ENCODE results near the gene TSPAN13. TPM values are rescaled to one million over a fixed set of nuclear protein-coding genes. Genes with fewer than 3 reads are reported as not detected.
A peak's percentile ranks its signal among the peaks of the same experiment; 100 is the strongest.

Gene TSPAN13
- total RNA-seq, 1 donor = 10.8 TPM

GRCh38 chr7:16803125-16803524, 49.6 kb downstream of the TSPAN13 start:
- TF ChIP-seq CTCF (IDR thresholded peaks at IDR 0.05; ENCODE audit: insufficient read depth, low read depth, low read length) = no peak
- H3K4me3 ChIP-seq (ENCODE audit: low read depth, low read length) = no peak overlapping the region

GRCh38 chr7:16803881-16804673, 50.5 kb downstream of the TSPAN13 start:
- no peak overlapping the region for H3K4me3 ChIP-seq (ENCODE audit: low read depth, low read length)
- TF ChIP-seq CTCF (IDR thresholded peaks at IDR 0.05; ENCODE audit: insufficient read depth, low read depth, low read length) = no peak
- peak; percentile 27 for DNase-seq (ENCODE audit: low read depth)

More at GRCh38 chr7:16803125-16803524, 49.6 kb downstream of the TSPAN13 start:
- DNase-seq (ENCODE audit: low read depth) = no peak

- no peak for DNase-seq (ENCODE audit: low read depth)
- TF ChIP-seq CTCF (IDR thresholded peaks at IDR 0.05; ENCODE audit: insufficient read depth, low read depth, low read length) = no peak
- no peak within 1 kb of the TSS for H3K4me3 ChIP-seq (ENCODE audit: low read depth, low read length)
Measured at GRCh38 chr7:16804674-16805439, 51.3 kb downstream of the TSPAN13 start, which contains the start of gene AGR2. Gene AGR2 (minus strand): TSS chr7:16804999. CDS start chr7:16801796, 3,203 bp downstream.

- TF ChIP-seq CTCF (IDR thresholded peaks at IDR 0.05; ENCODE audit: insufficient read depth, low read depth, low read length) = no peak
- no peak for DNase-seq (ENCODE audit: low read depth)
- no peak overlapping the region for H3K4me3 ChIP-seq (ENCODE audit: low read depth, low read length)
Measured at GRCh38 chr7:16805441-16805840, 51.9 kb downstream of the TSPAN13 start.

GRCh38 chr7:16810112-16810511, 56.6 kb downstream of the TSPAN13 start:
- no peak for TF ChIP-seq CTCF (IDR thresholded peaks at IDR 0.05; ENCODE audit: insufficient read depth, low read depth, low read length)
- no peak for DNase-seq (ENCODE audit: low read depth)
- no peak overlapping the region for H3K4me3 ChIP-seq (ENCODE audit: low read depth, low read length)

GRCh38 chr7:16810573-16810972, 57.0 kb downstream of the TSPAN13 start:
- no peak overlapping the region for H3K4me3 ChIP-seq (ENCODE audit: low read depth, low read length)
- TF ChIP-seq CTCF (IDR thresholded peaks at IDR 0.05; ENCODE audit: insufficient read depth, low read depth, low read length) = no peak
- DNase-seq (ENCODE audit: low read depth) = no peak
